Fibroblast of upper back skin (primary cell): ENCODE data around the gene BIK.
"Not testable (repeated sequence)": the region's sequence is repeated elsewhere in the genome, so short reads cannot be mapped to it uniquely, and the experiment has no call there.

ENCODE experiments used
- DNase-seq: peaks from one replicate; pipeline ENCODE4 v3.0.0-alpha.2; 2013

BIK gene

DNA sequence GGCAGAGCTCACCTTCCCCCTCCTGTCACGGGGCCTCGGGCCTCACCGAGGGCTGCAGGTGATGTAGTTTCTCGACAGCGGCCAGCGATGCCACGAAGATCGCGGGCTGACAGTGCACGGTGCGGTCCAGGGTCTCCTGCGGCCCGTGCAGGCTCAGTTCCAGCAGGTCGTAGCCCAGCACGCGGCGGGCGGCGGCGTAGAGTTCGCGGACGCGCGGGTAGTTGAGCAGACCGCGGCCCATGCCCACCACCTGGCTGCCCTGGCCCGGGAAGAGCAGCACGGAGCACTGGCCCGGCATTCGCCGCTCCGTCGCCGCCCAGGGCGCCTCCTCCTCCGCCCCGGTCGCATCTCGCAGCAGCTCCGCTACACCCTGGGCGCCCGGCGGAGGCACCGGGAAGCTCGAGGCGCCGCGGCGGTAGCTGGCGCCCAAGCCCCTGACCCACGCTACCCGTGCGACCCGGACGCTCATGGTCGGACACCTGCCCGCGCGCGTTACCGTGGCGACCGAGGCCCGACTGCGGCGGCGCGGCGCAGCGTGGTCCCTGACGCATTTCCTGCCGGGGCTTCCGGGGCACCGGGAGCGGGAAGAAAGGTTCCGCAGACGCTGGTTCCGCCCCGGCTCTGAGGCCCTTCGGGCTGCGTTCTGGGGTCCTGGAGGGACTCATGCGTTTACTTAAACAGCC, 32.5 kb downstream of the BIK start, which contains the start of gene MCAT:
MCAT (minus strand) TSS at position 519 of the 683 bp plus-strand sequence; CDS start at position 469, 50 bp downstream.
- peak; percentile 68 for DNase-seq

DNA sequence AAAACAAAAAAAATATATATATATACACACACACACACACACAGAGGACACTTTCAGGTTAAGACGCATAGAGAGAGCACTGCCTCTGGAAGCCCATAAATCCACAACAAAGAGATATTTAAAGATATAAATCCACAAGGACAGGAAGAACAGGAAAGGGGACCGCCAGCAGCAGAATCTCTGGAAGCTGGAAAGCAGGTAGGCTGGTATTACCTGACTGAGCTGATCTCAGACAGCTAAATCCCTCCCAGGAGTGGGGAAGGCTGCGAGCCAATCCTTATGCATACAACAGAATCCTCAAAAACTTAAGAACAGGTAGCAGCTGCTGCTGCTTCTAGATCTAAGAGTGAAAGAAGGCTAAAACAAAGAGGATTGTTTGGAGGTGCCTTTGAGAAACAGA, 34.4 kb downstream of the BIK start:
- DNase-seq: no peak

DNA sequence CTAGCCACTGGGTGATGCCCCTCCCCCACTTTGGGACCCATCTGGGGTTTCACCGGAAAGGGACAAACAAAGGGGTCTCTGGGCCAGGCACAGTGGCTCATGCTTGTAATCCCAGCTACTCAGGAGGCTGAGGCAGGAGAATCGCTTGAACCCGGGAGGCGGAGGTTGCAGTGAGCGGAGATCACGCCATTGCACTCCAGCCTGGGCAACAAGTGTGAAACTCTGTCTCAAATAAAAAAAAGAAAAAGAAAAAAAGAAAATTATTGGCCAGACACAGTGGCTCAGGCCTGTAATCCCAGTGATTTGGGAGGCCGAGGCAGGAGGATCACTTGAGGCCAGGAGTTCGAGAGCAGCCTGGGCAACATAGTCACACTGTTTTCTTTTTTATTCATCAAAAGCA, 34.8 kb downstream of the BIK start:
- not testable (repeated sequence) for DNase-seq

DNA sequence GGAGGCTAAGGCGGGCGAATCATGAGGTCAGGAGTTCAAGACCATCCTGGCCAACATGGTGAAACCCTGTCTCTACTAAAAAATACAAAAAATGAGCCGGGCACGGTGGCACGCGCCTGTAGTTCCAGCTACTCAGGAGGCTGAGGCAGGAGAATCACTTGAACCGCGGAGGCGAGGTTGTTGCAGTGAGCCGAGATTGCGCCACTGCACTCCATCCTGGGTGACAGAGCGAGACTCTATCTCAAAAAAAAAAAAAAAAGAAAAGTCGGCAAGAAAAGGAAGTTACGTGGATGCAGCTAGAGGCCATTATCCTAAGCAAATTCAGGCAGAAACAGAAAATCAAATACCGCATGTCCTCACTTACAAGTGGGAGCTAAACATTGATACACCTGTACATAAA, 35.8 kb downstream of the BIK start:
- not testable (repeated sequence) for DNase-seq

DNA sequence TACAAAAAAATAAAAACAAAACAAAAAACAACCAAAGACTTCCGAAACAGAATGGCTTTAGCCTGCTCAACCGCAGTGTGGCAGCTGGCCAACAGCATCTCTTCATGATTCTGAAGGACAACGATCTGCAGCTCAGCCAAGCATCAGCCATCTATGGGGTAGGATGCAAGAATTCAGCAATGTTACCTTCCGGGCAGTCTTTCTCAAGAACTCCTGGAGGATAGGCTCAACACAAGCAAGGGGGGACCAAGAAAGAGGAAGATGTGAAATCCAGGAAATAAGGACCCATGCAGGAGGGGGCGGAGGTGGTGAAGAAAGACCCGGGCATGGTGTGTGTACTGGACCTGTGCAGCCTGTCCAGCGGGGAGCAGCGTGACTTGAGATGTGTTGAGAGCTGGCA, 37.3 kb downstream of the BIK start:
- no peak for DNase-seq

DNA sequence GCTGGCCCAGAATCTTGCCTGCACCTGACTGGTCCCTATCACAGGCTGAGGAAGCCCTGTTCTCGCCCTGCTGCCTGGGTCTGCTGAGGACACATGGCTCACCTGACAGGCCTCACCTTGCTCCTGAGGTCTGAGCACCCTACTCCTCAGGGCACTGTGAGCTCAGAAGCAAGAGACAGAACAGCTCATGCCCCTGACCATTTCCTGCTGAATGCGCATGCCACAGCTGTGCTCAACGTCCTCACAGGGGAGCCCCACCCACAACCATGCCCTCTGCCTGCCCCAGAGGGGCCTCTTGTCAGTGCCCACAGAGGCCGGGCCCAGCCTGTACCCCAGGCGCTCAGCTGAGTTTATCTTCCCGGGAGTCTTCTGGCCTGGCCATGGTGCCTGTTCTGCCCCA, 38.0 kb downstream of the BIK start:
- DNase-seq: no peak

DNA sequence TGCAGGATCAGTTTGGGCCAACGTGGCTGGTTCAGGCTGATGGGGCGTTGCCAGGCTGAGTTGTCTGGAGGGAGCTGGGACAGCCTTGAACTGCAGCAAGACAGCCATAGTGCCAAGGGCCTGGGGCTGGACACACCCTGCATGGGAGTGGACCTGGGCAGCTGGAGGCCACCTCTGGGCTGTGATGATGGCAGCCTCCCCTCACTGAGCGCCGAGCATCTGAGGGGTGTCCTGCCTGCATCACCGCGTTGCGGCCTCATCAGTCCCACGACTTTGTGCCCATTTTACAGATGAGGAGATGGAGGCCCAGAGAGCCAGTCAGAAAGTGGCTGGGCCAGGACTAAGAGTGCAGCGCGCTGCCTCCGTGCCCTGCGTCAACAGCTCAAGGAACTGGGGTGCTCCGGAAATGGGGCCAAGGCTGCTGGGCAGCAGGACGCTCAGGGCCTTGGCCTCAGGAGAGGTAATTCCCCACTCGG, 40.2 kb downstream of the BIK start:
- no peak for DNase-seq

DNA sequence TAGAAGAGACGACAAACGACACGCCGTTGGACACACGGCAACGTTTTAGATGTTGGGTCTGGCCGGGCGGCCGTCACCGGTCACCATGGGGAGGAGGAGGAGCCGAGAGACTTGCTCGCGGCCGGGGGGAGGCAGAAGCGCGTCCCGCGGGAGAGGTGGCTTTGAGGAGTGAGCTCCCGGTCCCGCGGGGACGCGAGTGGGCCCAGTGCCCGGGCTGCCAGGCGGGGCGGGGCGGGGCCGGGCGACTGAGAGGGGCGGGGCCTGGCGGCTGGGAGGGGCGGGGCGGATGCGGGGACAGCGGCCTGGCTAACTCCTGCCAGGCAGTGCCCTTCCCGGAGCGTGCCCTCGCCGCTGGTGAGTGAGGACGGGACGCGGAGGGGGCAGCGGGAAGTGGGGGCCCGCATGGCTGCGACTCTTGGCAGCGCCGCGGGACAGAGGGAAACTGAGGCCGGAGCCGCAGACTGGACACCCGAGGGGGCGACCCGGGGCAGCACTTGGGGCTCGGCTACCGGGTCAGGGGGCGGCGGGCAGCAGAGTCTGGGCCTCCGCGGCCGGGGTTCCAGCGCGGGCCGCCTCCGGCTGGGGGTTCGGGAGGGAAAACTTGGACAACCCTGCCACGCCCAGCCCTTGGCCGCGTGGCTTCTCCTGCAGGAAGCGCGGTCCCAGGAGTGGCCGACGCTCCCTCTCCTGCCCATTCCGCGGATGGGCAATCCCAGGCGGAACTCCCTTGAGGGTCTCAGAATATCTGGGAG, 40.9 kb downstream of the BIK start, which contains the start of gene TSPO:
TSPO (plus strand) TSS at position 309 of the 752 bp plus-strand sequence. CDS start 7,680 bp downstream, outside the sequence.
- peak; percentile 47 for DNase-seq

DNA sequence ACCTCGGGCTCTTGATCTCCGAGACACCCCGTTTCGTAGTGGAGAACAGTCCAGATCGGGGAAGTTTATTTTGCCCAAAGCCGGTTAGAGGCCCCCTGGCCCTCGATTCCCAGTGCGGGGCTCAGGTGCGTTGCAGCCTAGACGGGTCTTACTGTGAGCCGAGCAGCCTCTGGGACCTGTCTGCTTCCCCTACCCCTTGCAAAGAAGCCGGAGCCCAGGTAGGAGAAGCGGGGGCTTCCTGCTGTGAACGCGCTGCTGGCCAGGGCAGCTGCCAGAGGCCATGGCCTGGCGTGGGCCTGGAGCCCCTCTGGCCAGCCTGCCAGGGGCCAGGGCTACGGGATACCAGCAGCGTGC, 41.4 kb downstream of the BIK start:
- no peak for DNase-seq

DNA sequence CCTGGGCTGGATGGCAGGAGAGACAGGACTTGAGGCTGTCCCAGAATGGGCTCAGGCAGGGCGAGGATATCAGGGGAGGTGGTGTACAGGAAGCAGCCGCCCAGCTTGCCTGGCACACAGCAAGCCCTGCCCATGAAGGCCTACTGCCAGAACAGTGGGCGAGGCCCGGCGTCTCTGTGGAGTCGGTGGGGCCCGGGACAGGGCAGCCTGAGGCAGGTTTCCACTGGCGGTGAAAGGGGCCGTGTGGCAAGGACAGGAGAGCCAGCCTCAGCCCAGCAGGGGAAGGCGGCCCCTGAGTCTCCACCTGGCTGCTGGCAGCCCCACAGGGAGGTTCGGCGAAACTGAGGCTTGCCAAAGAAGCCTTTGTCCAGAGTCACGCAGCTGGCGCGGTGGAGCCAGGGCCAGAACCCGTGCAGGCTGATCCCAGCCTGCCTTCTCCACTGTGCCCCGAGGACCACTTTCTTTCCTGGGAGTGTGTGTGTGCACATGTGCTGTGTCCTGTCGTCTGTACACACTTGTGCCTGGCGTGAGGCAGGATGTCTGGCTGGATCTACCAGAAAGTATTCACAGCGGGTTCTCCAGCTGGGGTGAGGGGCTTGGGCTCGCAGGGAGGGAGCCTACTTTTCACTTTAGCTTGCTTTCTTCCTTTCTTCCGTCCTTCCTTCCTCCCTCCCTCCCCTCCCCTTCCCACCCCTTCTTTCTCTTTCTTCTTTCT, 42.0 kb downstream of the BIK start:
- DNase-seq: peak; percentile 26

DNA sequence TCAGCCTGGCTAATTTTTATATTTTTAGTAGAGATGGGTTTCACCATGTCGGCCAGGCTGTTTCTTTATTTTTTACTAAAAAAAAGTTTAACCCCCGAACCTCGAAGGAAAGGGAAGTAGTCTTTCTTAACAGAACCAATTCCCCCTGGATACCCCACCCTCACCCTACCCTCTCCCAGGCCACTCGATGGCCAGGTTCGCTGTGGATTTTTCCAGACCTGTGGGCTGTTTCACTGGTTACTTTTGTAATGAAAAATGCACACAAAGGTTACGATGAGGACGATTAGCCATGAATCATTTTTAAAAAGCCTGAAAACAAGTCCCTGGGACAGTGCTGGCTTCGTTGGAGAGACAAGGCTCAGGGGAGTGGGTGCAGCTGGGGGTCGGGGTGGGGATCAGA, 43.3 kb downstream of the BIK start:
- no peak for DNase-seq

DNA sequence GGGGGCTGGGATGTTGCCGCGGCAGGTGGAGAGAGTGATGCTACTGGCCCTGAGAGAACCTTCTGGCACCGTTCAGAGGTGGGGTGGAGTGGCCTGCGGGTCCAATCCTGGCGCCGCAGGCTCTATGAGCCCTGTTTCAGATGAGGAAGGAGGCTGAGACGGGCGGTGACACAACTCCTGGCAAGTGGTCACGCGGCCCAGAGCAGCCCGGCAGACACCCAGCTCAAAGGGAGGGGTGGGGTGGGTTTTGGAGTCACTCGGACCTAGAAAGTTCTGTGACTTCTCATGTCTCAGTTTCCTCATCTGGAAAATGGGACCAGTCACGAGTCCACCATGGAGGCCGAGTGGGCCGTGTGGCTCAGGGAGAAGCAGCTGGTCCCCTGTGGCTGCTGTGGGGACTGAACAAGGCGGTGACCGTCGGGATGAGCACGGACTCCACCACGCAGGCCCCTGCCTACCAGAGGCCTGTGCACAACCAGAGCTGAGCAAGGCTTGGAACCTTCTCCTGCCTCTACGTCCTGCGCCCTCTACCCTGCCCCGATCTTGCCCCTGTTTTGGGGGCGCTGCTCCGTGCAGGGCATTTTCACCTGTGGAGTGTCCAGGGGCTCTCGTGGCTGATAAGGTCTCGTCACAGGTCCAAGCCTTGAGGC, 44.5 kb downstream of the BIK start:
- no peak for DNase-seq

DNA sequence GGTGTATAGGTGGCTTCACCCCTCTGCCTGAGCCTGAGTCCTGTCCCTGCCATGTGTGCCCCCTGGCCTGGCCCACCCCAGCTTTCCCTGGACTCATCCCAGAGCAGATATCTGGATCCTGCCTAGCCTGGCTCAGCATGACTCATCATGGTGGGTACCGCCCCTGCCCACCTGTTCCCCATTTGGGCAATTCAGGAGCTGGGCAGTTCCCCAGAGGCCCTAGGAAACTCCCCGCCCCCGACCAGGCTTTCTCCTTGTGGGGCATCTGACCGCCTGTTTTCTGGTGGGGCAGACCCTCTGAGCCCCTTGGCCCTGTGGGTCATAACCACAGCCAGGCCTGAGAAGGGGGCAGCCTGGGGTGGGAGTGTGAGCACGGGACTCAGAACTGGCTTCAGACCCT, 45.2 kb downstream of the BIK start:
- DNase-seq: no peak

DNA sequence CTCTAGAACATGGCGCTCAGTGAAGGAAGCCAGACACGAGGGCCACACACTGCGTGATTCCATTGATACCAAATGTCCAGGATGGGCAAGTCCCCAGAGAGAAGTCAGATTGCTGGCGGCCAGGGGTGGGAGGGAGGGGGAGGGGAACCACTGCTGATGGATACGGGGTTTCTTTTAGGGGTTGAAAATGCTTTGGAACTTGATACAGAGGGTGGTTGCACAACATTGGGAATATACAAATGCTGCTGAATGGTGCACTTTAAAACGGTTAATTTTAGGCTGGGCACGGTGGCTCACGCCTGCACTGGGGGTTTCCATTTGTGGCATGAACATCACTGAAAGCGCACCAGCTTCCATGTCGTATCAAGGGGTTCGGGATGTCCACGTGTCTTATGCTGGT, 45.9 kb downstream of the BIK start:
- no peak for DNase-seq

DNA sequence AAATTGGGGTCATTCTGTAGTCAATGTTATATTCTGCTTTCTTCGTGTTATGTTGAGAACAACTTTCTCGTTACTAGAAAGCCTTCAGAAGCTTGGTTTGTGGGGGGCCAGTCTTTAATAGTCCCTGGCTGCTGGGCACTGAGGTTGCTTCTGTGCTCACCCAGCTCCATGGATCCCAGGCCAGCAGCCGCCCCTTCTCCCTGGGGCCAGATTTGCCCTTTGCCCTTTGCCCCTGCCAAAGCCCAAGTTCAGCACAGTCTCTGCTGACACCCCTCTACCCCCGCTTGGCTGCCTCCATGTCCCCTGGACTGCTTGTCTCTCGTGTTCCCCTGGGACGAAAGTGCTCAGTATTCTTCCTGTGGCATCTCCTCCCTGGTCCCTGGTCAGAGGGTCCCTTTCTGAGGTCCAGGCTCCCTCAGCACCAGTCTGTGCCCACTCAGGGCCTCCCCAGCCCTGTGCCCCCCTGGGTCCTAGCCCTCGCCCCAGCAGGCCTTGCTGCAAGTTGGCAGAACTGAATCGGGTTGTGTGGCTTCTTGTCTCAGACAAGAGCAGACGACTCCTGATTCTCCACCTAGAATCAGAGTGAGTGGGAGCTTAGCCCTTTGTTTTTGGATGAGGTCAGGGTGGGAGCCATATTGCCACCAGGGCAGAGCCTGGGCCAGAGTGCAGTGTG, 47.5 kb downstream of the BIK start:
- DNase-seq: no peak

DNA sequence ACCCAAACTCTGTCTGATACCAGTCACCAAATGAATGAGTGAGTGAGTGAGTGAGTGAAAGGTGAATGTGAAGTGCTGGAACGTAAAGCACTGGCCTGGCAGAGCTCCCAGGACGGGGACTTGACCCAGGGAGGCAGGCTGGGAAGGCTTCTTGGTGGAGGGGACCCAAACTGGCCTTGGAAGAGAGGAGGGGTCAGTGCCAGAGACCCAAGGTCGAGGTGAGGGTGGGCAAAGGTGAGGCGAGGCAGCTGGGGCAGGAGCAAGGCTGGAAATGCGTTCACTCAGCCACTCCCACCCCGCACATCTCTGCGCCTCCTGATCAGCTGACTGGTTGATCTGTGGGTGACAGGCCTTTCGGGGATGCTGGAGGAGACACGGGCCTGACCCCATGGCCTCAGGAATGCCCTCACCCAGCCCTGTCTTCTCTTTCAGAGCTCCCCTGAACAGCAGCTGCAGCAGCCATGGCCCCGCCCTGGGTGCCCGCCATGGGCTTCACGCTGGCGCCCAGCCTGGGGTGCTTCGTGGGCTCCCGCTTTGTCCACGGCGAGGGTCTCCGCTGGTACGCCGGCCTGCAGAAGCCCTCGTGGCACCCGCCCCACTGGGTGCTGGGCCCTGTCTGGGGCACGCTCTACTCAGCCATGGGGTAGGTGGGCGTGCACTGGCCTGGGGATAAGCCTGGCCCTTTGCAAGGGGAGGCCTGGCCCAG, 48.4 kb downstream of the BIK start:
- no peak for DNase-seq

DNA sequence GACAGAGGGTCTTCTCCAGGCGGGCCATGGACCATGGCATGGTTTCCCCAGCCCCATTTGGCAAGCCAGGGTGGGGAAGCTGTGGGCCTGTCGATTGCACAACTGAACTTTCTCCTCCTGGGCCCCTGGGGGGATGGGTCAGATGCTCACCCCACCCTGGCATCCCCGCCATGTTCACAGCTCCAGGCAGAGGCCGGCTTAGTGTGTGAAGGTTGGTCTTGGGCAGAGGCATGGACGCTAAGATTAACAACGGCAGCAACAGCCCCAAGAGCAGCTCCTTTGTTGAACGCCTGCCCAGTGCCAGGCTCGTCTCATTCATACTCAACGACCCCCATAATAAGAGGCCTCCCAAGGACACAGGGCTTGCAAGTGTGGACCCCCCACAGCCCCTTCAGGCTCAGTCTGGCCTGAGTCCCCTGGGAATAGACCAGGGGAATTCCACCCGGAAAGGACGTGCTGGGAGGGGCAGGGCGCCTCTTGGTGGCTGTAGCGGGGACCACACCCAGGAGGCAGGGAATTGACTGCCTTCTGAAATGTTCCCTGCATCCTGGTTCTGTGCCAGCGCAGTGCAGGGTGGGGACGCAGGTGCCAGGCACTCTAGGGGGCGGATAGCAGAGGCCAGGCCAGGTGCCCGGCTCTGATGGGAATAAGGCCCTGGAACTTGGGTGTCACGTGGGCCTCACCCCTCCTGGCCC, 49.1 kb downstream of the BIK start:
- DNase-seq: peak; percentile 16

DNA sequence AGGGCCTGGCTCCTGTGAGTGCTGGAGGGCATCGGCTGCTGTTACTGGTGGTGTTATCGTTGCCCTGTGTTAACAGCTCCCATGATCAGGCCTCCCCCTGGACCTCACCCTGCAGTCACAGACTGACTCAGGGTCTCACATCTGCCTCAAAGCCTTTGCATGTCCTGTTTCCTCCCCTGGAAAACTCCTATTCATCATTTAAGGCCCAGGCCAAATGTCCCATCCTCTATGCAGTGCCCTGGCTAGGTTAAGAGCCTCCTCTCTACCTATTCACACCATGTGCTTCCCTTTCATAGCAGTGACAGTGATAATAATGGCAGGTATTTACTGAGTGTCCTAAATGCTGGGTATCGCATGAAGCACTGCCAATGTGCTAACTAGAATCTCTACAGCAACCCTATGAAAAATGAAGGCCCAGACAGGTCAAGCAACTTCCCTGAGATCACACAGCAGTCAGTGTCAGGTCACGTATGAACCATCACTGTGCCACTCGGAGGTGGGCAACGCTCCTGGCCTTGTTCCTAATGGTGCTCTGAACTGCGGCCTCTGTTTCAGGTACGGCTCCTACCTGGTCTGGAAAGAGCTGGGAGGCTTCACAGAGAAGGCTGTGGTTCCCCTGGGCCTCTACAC, 50.1 kb downstream of the BIK start:
- no peak for DNase-seq

DNA sequence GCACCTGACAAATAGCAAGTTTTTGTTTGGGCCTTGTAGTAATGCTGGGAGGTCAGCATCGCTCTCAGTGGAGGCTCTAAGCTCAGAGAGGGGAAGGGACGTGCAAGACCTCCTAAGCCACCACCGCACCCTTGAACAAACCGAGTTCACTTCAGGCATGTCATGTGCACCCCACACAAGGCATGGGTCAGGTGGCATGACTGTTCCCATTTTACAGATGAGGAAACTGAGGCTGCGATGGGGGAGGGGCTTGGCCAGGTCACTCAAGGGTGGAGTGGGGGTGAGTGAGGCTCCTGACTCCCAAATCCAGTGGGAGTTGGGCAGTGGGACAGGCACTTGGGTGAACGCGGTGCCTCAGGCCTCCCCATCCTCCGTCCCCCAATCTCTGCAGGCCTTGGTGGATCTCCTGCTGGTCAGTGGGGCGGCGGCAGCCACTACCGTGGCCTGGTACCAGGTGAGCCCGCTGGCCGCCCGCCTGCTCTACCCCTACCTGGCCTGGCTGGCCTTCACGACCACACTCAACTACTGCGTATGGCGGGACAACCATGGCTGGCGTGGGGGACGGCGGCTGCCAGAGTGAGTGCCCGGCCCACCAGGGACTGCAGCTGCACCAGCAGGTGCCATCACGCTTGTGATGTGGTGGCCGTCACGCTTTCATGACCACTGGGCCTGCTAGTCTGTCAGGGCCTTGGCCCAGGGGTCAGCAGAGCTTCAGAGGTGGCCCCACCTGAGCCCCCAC, 52.0 kb downstream of the BIK start:
- DNase-seq: no peak

DNA sequence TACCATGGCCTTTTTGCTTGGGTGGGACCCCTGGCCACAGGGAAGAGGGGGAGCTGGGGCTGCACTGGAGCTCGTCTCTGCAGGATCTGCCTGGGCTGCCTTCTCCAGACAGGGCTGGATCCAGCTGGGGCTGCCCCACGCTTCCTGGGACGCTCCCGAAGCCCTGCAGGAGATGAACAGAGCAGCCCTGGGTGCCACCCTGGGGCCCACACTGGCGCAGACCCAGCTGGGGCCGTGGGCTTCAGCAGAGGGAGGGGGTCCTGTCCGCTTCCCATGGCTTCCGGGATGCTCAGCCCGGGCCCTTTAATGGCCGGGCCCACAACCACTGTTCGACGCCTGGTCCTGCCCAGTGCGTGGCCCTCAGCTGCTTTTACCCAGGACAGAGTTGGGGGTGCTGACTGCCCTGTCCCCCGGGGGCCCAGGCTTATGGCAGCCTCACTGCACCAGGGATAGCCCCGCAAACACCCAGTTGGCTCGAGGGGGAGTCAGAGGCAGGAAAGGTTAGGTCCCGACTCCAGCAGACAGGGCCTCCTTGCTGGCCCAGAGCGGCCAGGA, 52.8 kb downstream of the BIK start:
- no peak for DNase-seq
